Sigmoid colon (tissue), 7 donors: Measurements from ENCODE around the gene TMEM203. TPM values are rescaled to one million over a fixed set of nuclear protein-coding genes. Genes with fewer than 3 reads are reported as not detected.

Experiments used
- DNase-seq: peaks from one replicate; pipeline ENCODE4 v3.0.0-alpha.2; 2019
- H3K27ac ChIP-seq, 4 donors: fragments of 200-600 bp; sonication (generic); one replicate each; pipeline ENCODE4 v1.5.1; 2016 to 2019; ENCODE audit warnings: mild to moderate bottlenecking in 1 of 4
- H3K27me3 ChIP-seq, 3 donors: fragments of 200-600 bp; sonication (generic); one replicate each; pipeline ENCODE4 v1.5.1; 2019; ENCODE audit warnings: mild to moderate bottlenecking in 1 of 3
- H3K36me3 ChIP-seq, 4 donors: fragments of 200-600 bp; sonication (generic); one replicate each; pipeline ENCODE4 v1.5.1; 2016 to 2019
- H3K4me1 ChIP-seq, 4 donors: fragments of 200-600 bp; sonication (generic); one replicate each; pipeline ENCODE4 v1.5.1; 2017 to 2019
- H3K4me3 ChIP-seq, 4 donors: fragments of 200-600 bp; sonication (generic); one replicate each; pipeline ENCODE4 v1.5.1; 2017 to 2019; ENCODE audit warnings: mild to moderate bottlenecking in 2 of 4, moderate library complexity in 1 of 4
- H3K9me3 ChIP-seq, 4 donors: fragments of 200-600 bp in 3 of 4; sonication (generic) in 3 of 4; one replicate each; pipeline versions ENCODE4 v1.5.1 to v1.6.1; 2013 to 2019
- CTCF ChIP-seq, 4 experiments: fragments of 450-650 bp in 3 of 4; fragments of 200-600 bp in 1 of 4; IDR thresholded peaks; one replicate each; pipeline ENCODE4 v1.5.1; 2016 to 2019; ENCODE audit warnings: antibody characterized with exemption in 4 of 4, mild to moderate bottlenecking in 3 of 4, moderate library complexity in 2 of 4
- EP300 ChIP-seq, 4 donors: sonication (generic); formaldehyde crosslinking; IDR thresholded peaks; one replicate each; pipeline ENCODE4 v1.6.1; 2017; ENCODE audit warnings: antibody characterized with exemption in 4 of 4
- POLR2A ChIP-seq, 2 donors: fragments of 450-650 bp; IDR thresholded peaks; one replicate each; pipeline ENCODE4 v1.6.1; 2016; ENCODE audit warnings: antibody characterized with exemption in 2 of 2, mild to moderate bottlenecking in 2 of 2, moderate library complexity in 2 of 2
- POLR2AphosphoS5 ChIP-seq, 4 donors: sonication (generic); formaldehyde crosslinking; IDR thresholded peaks; one replicate each; pipeline ENCODE4 v1.6.1; 2017; ENCODE audit warnings: antibody characterized with exemption in 4 of 4
- WGBS, 2 donors: extraction: QIAGEN DNeasy Blood & Tissue Kit; methylation state at CpG; one replicate each; pipeline ENCODE4 v1.1.7; 2013; 5-methylcytosine and 5-hydroxymethylcytosine counted together
- intact Hi-C: fragments of 100-400 bp; cut with DNase I; formaldehyde crosslinking; loops from one replicate; pipeline ENCODE4 v1.15.1; 2023
- polyA plus RNA-seq, 3 donors: library from polyadenylated mRNA; stranded (reverse); fragments of 200-250 nt; gene quantifications; one replicate each; pipeline ENCODE4 v1.2.3, GENCODE V29; 2013
- total RNA-seq, 4 donors: library from RNA; depleted of rRNA; stranded (reverse); fragments of >200 nt; gene quantifications; one replicate each; pipeline ENCODE4 v1.1.0, GENCODE V29; 2016
- donor health status: healthy with polysubstance abuse.
- donor health status: Bipolar disorder and iron deficiency.
- donor health status: healthy.

The TMEM203 gene
- total and polyA plus RNA-seq, 7 donors, result 24.8 to 42.0 (median 33.2) TPM

GRCh38 chr9:137178939-137179630 lies 26.4 kb downstream of the TMEM203 start:
- H3K27ac ChIP-seq, result no peak overlapping the region
- H3K4me1 ChIP-seq, result no peaks in the 10 kb centered on the region
- TF ChIP-seq POLR2A (IDR thresholded peaks at IDR 0.05) (no peak), POLR2AphosphoS5 (IDR thresholded peaks at IDR 0.05) (no peak)
- no peak for DNase-seq
- no peaks in the 10 kb centered on the region for H3K27me3 ChIP-seq
- H3K9me3 ChIP-seq, result no peaks in the 10 kb centered on the region
- no peak overlapping the region for H3K4me3 ChIP-seq
- intact Hi-C loops, result no loop called here
- peaks cover 39 to 70% (median 48%) of the 10 kb centered on the region in 4 donors for H3K36me3 ChIP-seq
- WGBS, 2 donors, result 92% methylated on average over 19 of the region's 19 CpGs

GRCh38 chr9:137178201-137178938 lies 27.1 kb downstream of the TMEM203 start:
- no peak for DNase-seq
- intact Hi-C loops, result no loop called here
- Histone ChIP-seq H3K27ac (no peak overlapping the region), H3K36me3 (peaks cover 32 to 63% (median 41%) of the 10 kb centered on the region in 4 donors), H3K9me3 (no peaks in the 10 kb centered on the region), H3K4me1 (no peaks in the 10 kb centered on the region), H3K27me3 (peaks cover 0 to 5% (median 0%) of the 10 kb centered on the region in 3 donors), H3K4me3 (no peak overlapping the region)
- TF ChIP-seq CTCF (IDR thresholded peaks at IDR 0.05), result no peak
- TF ChIP-seq EP300 (IDR thresholded peaks at IDR 0.05), result no peak
- TF ChIP-seq POLR2AphosphoS5 (IDR thresholded peaks at IDR 0.05), result no peak
- TF ChIP-seq POLR2A (IDR thresholded peaks at IDR 0.05), result no peak
- WGBS, 2 donors, result 94 to 95% methylated on average over 23 of the region's 23 CpGs

GRCh38 chr9:137176302-137177182 lies 28.9 kb downstream of the TMEM203 start:
- no peaks in the 10 kb centered on the region for H3K4me1 ChIP-seq
- TF ChIP-seq POLR2AphosphoS5 (IDR thresholded peaks at IDR 0.05) (no peak), CTCF (IDR thresholded peaks at IDR 0.05) (peak in 2 of 4 experiments; percentile 14 to 28)
- no peak for DNase-seq
- H3K4me3 ChIP-seq, result no peak overlapping the region
- peaks cover 21 to 44% (median 26%) of the 10 kb centered on the region in 4 donors for H3K36me3 ChIP-seq
- H3K9me3 ChIP-seq, result no peaks in the 10 kb centered on the region
- intact Hi-C loops, result no loop called here
- 28 to 53% methylated on average over 17 of the region's 17 CpGs for WGBS, 2 donors
- no peak overlapping the region for H3K27ac ChIP-seq
- H3K27me3 ChIP-seq, result peaks cover 0 to 23% (median 0%) of the 10 kb centered on the region in 3 donors

GRCh38 chr9:137175345-137175961 lies 30.0 kb downstream of the TMEM203 start:
- intact Hi-C loops, result no loop called here
- TF ChIP-seq CTCF (IDR thresholded peaks at IDR 0.05) (no peak), POLR2AphosphoS5 (IDR thresholded peaks at IDR 0.05) (no peak), POLR2A (IDR thresholded peaks at IDR 0.05) (no peak), EP300 (IDR thresholded peaks at IDR 0.05) (no peak)
- no peaks in the 10 kb centered on the region for H3K4me1 ChIP-seq
- H3K27ac ChIP-seq, result no peak overlapping the region
- H3K9me3 ChIP-seq, result no peaks in the 10 kb centered on the region
- no peak for DNase-seq
- peaks cover 3 to 34% (median 8%) of the 10 kb centered on the region in 3 donors for H3K27me3 ChIP-seq
- H3K36me3 ChIP-seq, result peaks cover 11 to 34% (median 15%) of the 10 kb centered on the region in 4 donors
- no peak overlapping the region for H3K4me3 ChIP-seq
- WGBS, 2 donors, result 22 to 45% methylated on average over 33 of the region's 33 CpGs
